ENCODE results near the gene ZBTB45.
"Not testable (repeated sequence)": the region's sequence is repeated elsewhere in the genome, so short reads cannot be mapped to it uniquely, and the experiment has no call there.

Gene ZBTB45

DNA sequence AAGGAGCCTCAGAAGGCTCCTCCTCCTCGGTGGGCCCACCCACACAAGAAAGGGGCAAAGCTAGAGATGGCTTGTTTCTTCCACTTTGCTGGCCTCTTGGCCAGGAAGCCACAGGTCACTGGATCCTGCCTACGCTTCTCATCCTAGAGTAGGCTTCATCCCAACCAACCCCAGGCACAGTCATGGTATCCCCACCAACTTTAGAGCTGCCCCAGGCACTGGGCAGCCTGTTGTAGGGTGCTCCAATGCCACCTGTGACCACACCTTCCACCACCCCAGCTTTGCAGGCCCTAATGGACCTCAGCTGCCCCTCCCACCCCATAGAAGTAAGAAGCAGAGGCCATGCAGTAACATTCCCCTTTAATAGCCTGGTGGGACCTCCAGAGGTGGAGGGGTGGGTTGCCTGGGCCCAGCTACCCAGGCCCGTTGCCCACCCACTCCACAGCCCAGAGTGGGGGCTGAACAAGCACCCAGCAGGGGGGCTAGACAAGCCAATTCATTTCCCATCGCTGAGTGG lies 35.8 kb upstream of the ZBTB45 start:
- no peak for DNase-seq (ENCODE audit: low read depth in 2 of 3, low spot score in 2 of 3)

DNA sequence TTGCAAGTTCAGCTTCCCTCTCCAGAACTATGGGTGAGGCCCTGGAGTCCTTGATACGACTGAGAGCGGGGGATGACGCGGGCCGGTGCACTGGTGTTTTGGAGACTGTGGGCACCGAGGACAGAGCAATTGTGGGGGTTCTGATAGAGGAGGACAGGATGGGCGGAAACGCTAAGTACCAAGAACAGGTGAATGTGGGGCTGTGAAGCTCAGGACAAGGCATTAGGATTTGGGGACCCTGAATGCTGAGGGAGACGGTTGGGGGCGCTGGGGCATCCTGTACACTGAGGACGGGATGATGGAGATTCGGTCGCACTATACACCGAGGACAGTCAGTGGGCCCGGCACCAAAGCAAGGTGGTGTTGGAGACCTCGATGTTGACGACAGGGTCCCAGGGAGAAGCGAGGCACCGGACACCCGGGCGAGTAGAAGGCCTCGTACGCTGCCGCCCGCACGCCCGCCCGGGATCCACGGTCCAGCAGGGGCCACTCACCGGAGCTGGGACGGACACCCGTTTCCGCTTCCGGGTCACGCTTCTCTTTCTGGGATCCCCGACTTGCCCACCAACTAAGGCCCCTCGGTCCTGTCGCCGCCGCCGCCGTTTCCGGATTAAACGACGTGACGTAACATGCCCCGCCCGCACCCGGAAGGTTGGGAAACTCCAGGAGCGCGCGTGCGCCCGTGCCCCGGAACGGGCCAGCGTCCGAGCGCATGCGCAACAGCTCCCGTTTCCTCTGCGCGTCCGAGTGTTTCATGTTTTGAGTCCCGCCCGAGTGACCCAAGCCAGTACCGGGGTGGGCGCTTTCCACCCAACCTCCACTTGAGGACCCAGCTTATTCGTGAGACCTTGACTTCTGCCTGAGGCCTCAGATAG lies 35.1 kb upstream of the ZBTB45 start, which contains the start of gene CHMP2A:
Gene CHMP2A (minus strand): TSS at position 612 of the 875 bp plus-strand sequence. CDS start 893 bp downstream, outside the sequence.
- DNase-seq (ENCODE audit: low read depth in 2 of 3, low spot score in 2 of 3): peak; percentile 98 to 100 (median 99)

DNA sequence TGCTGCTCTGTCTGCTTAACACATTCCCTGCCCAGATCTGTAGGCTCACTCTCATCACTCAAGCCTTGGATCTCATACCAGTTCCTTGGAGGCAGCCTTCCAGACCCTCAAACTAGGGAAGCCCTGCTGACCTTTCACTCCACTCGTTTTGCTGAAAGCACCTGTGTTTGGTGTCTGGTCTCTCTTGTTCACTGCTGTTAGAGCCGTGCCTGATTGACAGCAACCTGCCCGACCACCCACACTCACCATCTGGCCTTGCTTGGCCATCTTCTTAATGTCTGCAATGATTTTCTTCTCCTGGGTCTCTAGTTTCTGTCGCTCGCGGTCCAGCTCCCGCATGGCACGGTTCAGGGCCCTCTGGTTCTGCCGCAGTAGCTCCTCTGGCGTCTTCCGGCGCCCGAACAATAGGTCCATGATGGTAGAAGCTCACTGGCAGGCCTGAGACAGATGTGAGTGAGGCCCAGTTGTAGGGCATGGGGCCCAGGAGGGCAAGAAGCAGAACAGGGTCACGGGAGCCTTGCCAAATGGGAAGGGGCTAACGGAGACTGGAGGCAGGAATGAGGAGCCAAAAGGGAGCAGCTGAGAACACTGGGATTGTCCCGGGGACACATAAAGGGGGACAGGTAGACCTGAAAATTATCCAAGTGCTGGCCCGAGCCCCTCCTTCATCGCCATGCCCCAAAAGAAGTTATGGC lies 34.3 kb upstream of the ZBTB45 start:
- DNase-seq (ENCODE audit: low read depth in 2 of 3, low spot score in 2 of 3): no peak

DNA sequence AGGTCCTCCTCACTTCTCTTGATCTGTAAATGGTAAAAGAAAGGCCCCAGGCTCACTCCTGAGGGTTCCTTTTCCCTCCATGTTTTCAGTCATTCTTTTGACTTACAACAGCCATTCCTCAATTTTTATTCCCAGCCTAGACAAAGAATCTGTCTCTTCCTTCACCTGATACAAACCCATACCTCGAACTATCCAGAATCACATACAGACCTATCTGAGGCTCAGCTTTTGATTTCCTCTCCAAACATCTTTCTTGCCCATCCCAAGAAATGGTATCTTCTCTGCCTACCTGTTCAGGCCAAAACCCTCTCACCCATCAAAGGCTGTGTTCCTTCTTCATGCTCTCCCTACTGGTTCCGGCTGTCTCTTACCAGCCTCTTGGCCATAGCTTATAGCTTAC lies 33.0 kb upstream of the ZBTB45 start:
- DNase-seq (ENCODE audit: low read depth in 2 of 3, low spot score in 2 of 3): no peak

DNA sequence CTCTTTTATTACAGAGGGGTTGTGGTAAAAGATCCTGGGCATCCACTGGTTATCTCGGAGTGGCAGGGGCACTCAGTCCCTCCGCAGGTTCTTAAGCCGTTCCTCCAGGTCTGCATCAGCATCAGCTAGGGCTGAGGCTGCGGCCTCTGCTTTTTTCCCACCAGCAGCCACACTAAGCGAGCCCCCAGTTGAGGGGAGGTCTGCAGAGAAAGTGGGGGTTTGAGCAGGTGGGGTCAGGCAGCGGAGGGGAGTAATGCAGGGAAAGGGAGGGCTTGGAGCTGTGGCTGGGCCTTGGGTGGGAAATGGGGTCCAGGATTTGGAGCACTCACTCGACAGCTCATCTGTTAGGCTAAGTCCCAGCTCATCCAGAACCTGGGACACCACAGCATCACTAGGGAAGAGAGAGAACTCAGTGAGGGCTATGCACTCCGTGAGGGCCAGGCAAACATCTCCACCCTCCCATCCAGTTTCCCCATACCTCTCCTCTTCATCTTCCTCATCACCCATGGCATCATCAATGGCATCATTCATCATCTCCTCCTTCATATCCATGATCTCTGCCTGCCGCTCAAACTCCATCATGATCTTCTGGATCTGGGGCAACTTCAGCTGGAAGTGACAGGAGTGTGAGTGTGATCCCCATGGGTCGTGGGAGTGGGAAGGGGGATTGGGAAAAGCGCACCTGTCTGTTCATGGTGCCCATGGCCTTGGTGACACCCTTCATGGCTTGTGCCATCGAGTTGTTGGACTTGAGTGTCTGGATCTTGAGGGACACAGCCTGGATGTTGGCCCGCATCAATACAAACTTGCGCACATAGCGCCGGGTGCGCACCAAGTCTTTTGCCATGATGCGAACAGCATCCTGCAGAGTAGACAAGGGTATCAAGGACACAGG lies 32.2 kb upstream of the ZBTB45 start:
- no peak for DNase-seq (ENCODE audit: low read depth in 2 of 3, low spot score in 2 of 3)

DNA sequence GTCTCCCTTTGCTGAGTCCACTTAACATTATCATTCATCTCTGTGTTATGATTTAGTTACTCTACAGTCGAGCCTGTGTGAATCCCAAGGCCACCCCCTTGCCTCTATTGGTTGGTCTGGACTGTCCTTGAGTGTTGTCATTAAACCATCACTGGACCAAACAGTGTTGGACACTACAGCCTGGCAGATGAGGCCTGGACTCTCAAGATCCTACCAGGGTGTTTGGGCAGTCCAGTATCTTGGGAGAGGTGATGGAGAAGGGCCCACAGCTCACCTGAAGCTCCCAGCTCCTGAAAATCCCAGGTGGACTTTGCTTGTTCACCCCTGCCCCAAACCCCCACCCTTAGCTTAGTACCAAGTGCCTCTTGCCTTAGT lies 31.5 kb upstream of the ZBTB45 start:
- DNase-seq (ENCODE audit: low read depth in 2 of 3, low spot score in 2 of 3): no peak

DNA sequence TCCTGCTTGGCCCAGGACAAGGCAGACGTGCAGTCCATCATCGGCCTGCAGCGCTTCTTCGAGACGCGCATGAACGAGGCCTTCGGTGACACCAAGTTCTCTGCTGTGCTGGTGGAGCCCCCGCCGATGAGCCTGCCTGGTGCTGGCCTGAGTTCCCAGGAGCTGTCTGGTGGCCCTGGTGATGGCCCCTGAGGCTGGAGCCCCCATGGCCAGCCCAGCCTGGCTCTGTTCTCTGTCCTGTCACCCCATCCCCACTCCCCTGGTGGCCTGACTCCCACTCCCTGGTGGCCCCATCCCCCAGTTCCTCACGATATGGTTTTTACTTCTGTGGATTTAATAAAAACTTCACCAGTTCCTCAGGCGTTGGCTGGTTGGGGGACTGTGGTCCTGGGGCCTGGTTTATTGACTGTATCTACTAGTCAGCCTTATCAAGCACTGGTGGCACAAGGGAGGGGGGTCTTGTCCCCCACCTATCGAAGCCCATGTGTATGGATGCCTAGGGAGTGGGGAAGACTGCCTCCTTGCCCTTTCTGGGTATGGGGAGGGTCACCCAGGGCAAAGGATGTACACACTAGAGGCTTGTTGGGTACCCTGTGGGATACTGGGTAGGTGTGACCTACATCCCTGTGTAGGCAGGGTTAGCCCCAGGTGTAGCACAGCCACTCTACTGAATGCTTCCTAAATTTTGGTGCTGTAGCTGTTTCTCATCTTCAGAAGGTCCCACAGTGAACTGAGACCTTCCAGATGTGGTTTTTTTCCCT lies 30.9 kb upstream of the ZBTB45 start:
- DNase-seq (ENCODE audit: low read depth in 2 of 3, low spot score in 2 of 3): no peak

DNA sequence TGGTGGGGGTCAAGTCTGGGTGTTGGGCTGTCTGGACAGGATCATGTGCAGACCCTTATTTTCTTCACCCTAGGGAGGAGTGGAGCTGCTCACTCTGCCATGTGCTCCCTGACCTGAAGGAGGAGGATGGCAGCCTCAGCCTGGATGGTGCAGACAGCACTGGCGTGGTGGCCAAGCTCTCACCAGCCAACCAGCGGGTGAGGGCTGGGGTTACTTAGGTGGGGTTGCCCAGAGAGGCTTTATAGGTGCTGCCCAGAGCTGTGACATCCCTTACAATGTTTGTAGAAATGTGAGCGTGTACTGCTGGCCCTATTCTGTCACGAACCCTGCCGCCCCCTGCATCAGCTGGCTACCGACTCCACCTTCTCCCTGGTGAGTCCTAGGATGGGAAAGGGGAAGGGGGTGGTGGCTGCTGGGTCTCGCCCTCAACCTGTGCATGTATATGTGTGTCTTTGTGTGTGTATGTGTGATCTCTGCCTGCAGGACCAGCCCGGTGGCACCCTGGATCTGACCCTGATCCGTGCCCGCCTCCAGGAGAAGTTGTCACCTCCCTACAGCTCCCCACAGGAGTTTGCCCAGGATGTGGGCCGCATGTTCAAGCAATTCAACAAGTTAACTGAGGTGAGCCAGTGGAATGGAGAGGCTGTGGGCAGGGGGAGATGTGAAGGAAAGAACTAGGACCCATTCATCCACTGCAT lies 30.2 kb upstream of the ZBTB45 start:
- no peak for DNase-seq (ENCODE audit: low read depth in 2 of 3, low spot score in 2 of 3)

DNA sequence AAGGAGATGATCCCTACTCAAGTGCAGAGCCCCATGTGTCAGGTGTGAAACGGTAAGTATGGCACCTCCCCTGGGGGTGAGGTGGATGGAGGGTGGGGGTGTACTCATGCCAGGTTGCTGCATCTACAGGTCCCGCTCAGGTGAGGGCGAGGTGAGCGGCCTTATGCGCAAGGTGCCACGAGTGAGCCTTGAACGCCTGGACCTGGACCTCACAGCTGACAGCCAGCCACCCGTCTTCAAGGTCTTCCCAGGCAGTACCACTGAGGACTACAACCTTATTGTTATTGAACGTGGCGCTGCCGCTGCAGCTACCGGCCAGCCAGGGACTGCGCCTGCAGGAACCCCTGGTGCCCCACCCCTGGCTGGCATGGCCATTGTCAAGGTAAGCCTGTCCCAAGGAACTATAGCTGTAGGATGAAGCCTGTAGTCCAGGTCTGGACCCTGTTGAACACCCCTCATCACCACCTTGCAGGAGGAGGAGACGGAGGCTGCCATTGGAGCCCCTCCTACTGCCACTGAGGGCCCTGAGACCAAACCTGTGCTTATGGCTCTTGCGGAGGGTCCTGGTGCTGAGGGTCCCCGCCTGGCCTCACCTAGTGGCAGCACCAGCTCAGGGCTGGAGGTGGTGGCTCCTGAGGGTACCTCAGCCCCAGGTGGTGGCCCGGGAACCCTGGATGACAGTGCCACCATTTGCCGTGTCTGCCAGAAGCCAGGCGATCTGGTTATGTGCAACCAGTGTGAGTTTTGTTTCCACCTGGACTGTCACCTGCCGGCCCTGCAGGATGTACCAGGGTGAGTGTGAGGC lies 29.5 kb upstream of the ZBTB45 start:
- DNase-seq (ENCODE audit: low read depth in 2 of 3, low spot score in 2 of 3): no peak

DNA sequence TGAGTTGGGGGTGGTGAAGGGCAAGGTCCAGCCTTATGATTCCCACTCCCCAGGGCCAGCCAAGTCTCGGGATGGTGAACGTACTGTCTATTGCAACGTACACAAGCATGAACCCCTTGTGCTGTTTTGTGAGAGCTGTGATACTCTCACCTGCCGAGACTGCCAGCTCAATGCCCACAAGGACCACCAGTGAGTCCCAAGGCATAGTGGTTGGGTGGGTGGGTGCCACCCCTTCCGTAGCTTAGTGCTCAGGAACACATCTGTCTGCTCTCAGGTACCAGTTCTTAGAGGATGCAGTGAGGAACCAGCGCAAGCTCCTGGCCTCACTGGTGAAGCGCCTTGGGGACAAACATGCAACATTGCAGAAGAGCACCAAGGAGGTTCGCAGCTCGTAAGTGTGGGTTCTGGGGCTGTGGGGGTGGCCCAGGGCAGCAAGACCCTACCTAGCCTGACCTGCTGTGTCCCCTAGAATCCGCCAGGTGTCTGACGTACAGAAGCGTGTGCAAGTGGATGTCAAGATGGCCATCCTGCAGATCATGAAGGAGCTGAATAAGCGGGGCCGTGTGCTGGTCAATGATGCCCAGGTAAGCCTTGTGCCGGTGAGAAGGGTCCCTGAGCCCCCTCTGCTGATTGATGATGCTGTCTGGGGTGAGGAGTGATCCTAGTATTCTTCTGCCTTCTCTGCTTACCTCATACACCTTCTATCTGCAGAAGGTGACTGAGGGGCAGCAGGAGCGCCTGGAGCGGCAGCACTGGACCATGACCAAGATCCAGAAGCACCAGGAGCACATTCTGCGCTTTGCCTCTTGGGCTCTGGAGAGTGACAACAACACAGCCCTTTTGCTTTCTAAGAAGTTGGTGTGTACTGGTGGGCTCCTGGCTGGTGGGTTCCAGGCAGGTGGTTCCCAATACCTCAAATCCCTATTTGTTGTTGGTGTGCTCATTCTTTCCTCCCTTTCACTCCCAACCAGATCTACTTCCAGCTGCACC lies 28.0 kb upstream of the ZBTB45 start:
- DNase-seq (ENCODE audit: low read depth in 2 of 3, low spot score in 2 of 3): no peak

DNA sequence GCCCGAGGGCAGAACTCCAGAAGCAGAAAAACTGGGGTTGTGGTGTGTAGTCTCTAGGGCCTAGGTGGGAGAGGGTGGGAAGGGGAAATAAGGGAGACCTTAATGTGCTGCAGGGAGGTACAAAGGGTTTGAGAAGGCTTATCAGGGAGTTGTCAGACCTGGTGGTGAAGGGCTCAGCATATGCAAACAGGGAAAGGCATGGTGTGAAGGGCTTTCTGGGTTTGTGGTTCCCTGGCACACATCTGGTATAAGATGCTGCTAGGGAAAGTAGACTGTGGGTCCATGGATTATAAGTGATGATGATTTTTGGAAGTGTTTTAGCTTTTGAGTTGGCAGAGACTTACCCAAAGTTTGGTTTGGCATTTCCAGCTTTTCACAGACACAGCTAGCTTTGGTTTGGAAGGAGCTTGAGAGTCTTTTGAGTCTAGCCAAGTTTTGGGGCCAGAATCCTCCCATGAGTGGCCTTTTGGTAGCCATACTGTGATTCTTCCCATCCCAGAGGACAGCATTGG lies 26.5 kb upstream of the ZBTB45 start:
- no peak for DNase-seq (ENCODE audit: low read depth in 2 of 3, low spot score in 2 of 3)

DNA sequence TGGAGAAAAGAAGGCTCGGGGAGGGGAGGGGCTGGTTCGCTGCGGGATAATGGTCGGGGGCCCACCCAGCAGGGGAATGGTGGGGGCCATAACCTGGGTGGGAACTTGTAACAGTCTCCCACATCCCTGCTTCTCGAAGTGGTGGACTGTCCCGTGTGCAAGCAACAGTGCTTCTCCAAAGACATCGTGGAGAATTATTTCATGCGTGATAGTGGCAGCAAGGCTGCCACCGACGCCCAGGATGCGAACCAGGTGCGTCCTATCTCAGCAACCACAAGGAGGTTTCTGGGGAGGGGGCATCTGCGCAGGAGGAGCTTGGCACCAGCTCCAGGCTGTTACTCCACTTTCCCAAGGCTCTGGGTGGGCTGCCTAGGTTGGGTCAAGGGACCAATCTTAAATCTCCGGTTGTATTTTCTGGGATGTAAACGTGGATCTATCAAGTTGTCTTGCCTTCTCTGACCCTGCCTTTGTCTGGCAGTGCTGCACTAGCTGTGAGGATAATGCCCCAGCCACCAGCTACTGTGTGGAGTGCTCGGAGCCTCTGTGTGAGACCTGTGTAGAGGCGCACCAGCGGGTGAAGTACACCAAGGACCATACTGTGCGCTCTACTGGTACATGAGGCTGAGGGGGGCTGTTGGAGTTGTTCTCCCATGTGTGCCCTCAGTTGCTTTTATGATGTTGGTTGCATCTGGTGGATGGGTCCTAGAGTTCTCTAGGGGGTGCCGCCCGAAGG lies 25.8 kb upstream of the ZBTB45 start:
- DNase-seq (ENCODE audit: low read depth in 2 of 3, low spot score in 2 of 3): no peak

DNA sequence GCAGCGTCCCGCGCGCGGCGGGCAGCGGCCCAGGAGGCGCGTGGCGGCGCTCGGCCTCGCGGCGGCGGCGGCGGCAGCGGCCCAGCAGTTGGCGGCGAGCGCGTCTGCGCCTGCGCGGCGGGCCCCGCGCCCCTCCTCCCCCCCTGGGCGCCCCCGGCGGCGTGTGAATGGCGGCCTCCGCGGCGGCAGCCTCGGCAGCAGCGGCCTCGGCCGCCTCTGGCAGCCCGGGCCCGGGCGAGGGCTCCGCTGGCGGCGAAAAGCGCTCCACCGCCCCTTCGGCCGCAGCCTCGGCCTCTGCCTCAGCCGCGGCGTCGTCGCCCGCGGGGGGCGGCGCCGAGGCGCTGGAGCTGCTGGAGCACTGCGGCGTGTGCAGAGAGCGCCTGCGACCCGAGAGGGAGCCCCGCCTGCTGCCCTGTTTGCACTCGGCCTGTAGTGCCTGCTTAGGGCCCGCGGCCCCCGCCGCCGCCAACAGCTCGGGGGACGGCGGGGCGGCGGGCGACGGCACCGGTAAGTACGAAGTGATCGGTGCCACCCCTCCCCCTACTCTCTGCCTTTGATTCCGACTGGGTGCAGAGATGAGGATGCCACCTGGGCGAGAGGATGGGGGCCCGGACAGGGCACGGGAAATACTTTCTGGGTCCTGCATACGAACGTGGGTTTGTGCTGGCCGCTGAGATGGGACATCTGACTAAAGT lies 25.1 kb upstream of the ZBTB45 start:
- DNase-seq (ENCODE audit: low read depth in 2 of 3, low spot score in 2 of 3): no peak

DNA sequence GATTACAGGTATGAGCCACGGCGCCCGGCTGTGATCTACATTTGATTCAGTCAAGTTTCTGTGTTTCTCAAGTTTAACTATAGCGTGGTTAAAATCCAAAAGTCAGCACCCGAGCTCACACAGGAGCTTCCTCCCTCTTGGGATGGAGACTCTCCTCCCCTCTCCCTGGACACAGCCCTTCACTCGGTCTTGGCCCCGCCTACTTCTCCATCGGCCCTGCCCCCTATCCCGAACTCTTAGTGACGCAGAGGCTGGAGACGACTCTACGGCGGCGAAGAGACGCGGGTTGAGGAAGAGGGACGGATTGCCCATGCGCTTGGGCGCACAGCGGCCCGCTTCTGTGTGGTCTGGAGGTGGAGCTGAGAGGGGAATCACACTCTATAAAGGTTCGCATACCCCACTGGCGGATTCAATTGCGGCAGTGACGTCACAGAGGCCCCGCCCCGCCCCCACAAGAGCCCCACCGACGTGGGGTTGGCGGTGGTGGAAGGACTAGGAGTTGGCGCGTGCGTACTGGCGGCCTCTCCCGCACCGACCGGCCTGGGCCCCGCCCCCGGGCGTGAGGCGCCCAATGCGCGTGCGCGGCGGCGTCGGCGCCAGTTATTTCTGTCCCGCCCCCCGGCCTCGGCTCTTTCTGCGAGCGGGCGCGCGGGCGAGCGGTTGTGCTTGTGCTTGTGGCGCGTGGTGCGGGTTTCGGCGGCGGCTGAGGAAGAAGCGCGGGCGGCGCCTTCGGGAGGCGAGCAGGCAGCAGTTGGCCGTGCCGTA lies 24.4 kb upstream of the ZBTB45 start, which contains the start of gene TRIM28:
Gene TRIM28 (plus strand): TSS at position 239 of the 765 bp plus-strand sequence. CDS start 694 bp downstream, outside the sequence.
- peak; percentile 99 to 100 (median 100) for DNase-seq (ENCODE audit: low read depth in 2 of 3, low spot score in 2 of 3)

DNA sequence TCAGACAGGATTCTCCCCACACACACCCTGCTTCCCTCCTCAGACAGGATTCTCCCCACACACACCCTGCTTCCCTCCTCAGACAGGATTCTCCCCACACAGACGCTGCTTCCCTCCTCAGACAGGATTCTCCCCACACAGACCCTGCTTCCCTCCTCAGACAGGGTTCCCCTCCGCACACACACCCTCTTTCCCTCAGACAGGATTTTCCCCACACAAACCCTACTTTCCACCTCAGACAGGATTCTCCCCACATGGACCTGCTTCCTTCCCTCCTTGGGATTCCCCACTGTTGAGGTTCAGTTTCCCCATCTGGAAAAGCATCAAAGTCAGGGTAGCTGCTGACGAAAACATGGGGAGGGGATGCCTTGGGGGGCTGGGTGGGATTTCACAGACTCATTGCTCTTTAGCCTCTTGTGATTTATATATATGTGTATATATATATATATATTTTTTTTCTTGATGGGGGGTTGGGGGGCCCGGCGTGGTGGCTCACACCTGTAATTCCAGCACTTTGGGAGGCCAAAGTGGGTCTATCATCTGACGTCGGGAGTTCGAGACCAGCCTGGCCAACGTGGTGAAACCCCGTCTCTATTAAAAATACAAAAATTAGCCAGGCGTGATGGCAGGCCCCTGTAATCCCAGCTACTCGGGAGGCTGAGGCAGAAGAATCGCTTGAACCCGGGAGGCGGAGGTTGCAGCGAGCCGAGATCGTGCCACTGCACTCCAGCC lies 23.2 kb upstream of the ZBTB45 start:
- DNase-seq (ENCODE audit: low read depth in 2 of 3, low spot score in 2 of 3): not testable (repeated sequence)

All from activated CD8-positive, alpha-beta memory T cell treated with anti-CD3 and anti-CD28 coated beads for 48 hours (primary cell).